ENCODE results near the gene BTBD2. TPM values are rescaled to one million over a fixed set of nuclear protein-coding genes. Genes with fewer than 3 reads are reported as not detected.
A peak's percentile ranks its signal among the peaks of the same experiment; 100 is the strongest.
"Not testable (repeated sequence)": the region's sequence is repeated elsewhere in the genome, so short reads cannot be mapped to it uniquely, and the experiment has no call there.

BTBD2 gene
- total RNA-seq, 2 experiments from 2014 or later = 61.3 to 66.3 TPM

DNA sequence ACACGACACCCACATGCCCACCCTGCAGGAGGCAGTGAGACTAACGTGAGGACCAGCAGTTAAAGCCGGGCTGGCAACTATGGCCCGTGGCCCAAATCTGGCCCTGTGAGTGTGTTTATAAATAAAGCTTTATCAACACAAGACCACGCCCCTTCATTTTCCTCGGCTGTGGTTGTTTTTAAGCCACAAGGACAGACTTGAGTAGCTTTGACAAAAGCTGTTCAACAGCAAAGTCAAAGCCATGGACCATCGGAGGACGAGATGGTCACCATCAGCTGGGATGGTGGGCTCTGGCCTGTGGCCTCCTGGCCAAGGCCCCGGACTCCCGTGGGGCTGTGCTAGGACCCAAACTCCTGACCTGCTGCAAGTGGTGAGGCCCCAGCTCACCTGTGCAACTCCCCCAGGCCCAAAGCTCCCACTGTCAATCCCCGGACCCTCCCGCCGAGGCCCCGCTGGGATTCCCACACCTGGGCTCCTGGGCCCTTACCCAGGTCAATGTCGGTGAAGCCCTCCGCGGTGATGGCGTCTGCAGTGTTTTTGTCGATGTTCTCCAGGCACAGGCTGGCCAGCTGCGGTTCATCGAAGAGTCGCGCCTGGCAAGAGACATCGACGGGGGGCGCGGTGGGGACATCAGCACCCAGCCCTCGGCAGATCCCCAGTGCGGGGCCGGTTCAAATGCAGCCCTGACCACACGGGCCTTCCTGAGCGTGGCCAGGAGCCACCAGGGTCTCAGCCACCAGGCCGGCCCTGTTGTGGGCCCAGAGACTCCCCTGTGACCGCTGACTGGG, 25.1 kb downstream of the BTBD2 start:
- ChIA-PET CTCF (interaction anchor here (0.7 to 2.3 kb wide), 2 partner anchors 14 to 45 kb away, joined by 4 to 10 read pairs; no protein-coding TSS in a partner anchor), POLR2A (no interaction called here)
- Mint-ChIP-seq H3K4me3 (no peak overlapping the region), H3K9me3 (no peaks in the 10 kb centered on the region), H3K27me3 (no peaks in the 10 kb centered on the region), H3K4me1 (no peaks in the 10 kb centered on the region), H3K27ac (no peak overlapping the region), H3K36me3 (ENCODE audit: low read depth) (peaks cover 17% of the 10 kb centered on the region)
- DNase-seq = no peak

DNA sequence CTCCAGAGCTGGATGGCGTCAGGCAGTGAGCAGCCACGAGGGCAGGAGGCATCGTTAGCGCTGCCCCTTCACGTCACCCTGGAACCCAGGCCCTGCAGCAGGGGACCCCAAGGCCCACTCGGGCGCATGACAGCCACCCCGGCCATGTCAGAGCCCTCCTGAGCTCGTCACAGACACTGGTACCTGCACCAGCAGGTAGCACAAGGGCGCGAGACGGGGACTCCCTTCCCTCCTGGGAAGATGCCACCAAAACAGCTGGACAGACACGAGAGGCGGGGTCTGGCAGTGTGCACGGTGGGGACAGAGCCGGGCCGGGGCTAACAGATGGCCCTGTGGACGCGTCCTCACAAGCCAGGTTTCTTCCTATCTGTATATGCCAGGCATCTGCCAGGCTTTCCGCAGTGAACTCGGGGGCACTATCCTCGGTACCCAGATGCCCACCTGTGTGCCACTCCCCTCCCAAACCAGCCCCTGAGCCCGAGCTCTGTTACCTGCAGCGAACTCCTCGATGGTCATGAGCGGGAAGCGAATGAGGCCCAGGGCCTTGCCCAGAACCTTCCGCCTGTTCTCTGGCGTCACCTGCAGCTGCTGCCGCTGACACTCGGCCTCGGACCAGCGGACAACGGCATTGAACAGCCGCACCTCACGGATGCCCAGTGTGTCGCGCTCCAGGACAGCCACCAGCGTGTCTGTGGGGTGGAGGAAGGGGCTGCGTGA, 25.8 kb downstream of the BTBD2 start:
- Mint-ChIP-seq H3K27ac (no peak overlapping the region), H3K4me1 (no peaks in the 10 kb centered on the region)

DNA sequence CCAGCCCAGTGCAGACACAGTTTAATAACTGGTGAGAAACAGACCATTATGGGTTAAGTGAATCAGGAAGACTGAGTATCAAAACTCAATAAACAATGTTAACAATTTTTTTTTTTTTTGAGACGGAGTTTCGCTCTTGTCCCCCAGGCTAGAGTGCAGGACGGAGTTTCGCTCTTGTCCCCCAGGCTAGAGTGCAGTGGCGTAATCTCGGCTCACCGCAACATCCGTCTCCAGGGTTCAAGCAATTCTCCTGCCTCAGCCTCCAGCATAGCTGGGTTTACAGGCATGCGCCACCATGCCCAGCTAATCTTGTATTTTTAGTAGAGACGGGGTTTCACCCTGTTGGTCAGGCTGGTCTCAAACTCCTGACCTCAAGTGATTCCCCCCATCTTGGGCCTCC, 27.1 kb downstream of the BTBD2 start:
- CTCF ChIA-PET = interaction anchor here (0.6 to 1.4 kb wide), 2 partner anchors 8 to 234 kb away, joined by 3 read pairs; no protein-coding TSS in a partner anchor
- H3K4me3 Mint-ChIP-seq, POLR2A ChIA-PET, DNase-seq, H3K27me3 Mint-ChIP-seq, H3K4me1 Mint-ChIP-seq, H3K9me3 Mint-ChIP-seq: not testable (repeated sequence)
- H3K27ac Mint-ChIP-seq = peak overlapping the region; percentile 36
- peaks cover 18% of the 10 kb centered on the region for H3K36me3 Mint-ChIP-seq (ENCODE audit: low read depth)

More for the DNA sequence above, 25.8 kb downstream of the BTBD2 start:
- peaks cover 18% of the 10 kb centered on the region for H3K36me3 Mint-ChIP-seq (ENCODE audit: low read depth)
- no peak for DNase-seq
- H3K9me3 Mint-ChIP-seq = no peaks in the 10 kb centered on the region
- POLR2A ChIA-PET = no interaction called here
- no peak overlapping the region for H3K4me3 Mint-ChIP-seq
- H3K27me3 Mint-ChIP-seq = no peaks in the 10 kb centered on the region
- CTCF ChIA-PET = interaction anchor here (0.6 to 2.3 kb wide), 3 partner anchors 9 to 44 kb away, joined by 3 to 10 read pairs (median 3); no protein-coding TSS in a partner anchor

DNA sequence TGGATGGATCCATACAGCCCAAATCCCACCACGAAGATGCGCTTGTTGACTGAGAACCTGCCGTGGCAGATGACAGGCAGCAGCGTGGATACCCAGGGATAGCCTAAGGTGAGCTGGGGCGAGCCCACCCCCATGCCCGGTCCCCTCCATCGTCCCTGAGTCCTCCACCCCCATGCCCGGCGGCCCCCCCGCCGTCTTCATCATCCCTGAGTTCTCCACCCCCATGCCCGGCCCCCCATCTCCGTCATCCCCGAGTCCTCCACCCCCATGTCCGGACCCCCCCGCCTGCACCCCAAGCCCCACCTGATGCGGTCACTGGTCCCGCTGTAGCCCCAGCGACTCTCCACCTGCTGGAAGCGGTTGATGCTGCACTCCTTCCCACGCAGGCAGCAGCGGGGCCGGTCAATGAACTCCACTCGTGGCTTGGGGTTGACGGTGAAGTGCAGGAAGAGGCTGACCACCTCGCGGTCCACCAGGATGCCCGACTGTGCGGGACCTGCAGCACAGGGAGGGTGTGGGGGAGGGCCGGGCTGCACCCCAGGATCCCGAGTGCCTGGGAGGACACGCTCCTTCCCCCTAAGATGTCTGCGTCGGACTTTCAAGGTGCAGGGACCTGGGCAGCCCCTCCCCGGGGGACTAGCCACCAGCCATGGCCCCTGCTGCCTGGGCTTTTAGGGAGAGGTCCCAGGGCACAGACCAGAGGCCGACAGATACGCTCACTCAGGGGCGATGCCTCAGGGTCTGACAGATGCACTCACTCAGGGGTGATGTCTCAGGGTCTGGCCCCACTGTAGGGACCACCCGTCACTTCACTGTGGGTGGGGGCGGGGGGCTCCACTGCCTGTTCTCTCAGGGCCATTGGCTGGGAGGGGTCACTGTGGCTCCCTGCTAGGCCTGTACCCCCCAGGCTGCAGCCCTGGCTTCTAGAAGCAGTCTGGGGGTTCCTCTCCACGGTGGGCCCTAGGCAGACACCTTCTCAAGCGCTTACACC, 28.0 kb downstream of the BTBD2 start:
- Mint-ChIP-seq H3K9me3 (no peaks in the 10 kb centered on the region), H3K4me3 (no peak overlapping the region), H3K27me3 (no peaks in the 10 kb centered on the region), H3K36me3 (ENCODE audit: low read depth) (peaks cover 15% of the 10 kb centered on the region), H3K27ac (peak overlapping the region; percentile 36), H3K4me1 (no peaks in the 10 kb centered on the region)
- DNase-seq = no peak
- CTCF ChIA-PET = interaction anchor here (0.6 kb wide), 1 partner anchor 235 kb away, joined by 3 read pairs; no protein-coding TSS in a partner anchor
- POLR2A ChIA-PET = no interaction called here

DNA sequence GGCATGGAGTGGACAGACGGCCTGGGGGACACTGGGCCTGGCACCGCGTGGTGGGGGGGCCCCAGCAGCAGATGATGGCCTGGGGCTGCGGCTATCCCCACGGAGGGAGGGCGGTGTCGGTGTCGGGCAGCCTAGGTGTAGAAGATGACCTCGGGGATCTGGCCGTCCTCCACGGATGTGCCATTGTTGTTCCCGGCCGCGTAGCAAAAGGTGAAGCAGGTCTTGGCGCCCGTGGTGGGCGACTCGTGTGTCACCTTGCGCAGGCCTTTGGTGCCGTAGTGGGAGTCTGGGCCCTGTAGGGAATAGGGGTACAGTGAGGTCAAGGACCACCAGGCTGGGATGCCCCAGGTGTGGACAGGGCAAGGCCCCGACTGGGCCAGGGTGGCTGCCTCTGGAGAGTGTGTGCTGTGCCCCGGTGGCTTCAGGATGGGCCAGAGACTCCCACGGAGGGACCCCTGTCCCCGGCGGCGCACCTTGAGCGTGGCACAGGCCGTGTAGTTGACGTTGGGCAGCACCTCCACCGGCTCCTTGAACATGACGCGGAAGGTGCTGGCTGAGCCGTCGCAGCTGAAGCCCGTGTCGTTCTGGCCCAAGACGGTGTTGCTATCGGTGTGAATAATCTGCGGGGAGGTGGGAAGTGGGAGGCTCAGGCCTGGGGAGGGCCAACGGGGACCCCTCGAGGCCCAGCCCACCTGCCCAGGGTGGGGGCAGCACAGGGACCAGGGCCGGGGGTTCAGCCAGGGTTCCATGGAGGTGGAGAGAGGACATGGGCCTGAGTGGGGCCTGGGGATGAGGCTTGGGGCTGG, 29.0 kb downstream of the BTBD2 start:
- no peaks in the 10 kb centered on the region for H3K4me1 Mint-ChIP-seq
- H3K27me3 Mint-ChIP-seq = no peaks in the 10 kb centered on the region
- H3K27ac Mint-ChIP-seq = no peak overlapping the region
- no peak for DNase-seq
- no peaks in the 10 kb centered on the region for H3K9me3 Mint-ChIP-seq
- peaks cover 11% of the 10 kb centered on the region for H3K36me3 Mint-ChIP-seq (ENCODE audit: low read depth)
- no peak overlapping the region for H3K4me3 Mint-ChIP-seq
- ChIA-PET POLR2A (no interaction called here), CTCF (no interaction called here)

DNA sequence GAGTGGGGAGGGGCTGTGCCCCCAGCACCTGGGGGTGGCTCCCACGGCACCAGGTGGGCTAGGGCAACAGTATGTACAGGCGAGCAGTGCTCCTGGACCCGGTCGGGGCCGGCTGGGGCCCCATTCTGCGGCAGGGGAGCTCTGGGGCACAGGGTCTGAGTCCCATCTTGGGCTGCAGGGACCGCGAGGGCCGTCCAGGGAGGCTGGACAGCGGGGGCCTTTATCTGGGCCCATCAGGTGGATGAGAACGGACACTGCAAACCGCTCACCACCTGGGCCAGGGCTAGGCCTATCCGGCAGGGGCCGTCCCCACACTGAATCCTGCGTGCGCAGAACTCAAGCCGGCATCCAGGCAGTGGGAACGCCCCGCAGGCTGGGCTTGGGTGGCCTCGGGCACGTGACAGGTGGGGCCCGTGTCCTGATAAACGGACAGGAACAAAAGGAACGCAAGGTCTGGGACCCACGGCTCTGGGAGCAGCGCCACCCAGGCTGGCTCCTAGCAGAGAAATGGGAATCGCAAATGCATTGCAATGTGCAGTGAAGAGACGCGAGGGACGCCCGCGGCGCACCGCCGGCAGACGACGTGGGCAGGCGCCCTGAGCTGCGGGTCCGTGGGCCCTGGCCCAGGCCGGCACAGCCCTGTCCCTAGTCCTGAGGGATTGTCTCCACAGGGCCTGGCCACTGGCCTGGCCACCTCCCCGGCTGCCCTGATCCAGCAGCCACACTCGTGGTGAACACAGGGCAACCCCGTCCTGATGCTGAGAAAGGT, 29.7 kb downstream of the BTBD2 start:
- no peak for DNase-seq
- POLR2A ChIA-PET = no interaction called here
- Mint-ChIP-seq H3K27me3 (no peaks in the 10 kb centered on the region), H3K9me3 (no peaks in the 10 kb centered on the region), H3K4me1 (no peaks in the 10 kb centered on the region), H3K4me3 (no peak overlapping the region), H3K36me3 (ENCODE audit: low read depth) (peaks cover 11% of the 10 kb centered on the region), H3K27ac (no peak overlapping the region)
- CTCF ChIA-PET = no interaction called here

DNA sequence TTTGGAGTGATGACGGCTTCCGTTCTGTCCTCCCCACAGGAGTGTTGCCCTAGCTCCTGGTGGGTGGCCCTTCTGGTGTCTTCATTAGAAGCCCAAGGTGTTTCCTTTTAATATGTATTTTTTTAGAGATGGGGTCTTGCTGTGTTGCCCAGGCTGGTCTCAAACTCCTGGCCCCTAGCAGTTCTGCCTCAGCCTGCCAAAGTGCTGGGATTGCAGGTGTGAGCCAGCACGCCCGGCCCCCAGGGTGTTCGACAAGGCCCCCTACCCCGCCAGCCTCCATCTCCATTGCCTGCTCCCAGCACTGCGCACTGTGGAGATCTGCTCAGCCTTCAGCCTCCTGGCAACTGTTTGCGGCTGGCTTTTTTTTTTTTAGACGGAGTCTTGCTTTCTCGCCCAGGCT, 31.2 kb downstream of the BTBD2 start:
- H3K36me3 Mint-ChIP-seq (ENCODE audit: low read depth) = peaks cover 13% of the 10 kb centered on the region
- POLR2A ChIA-PET = no interaction called here
- no peak overlapping the region for H3K27ac Mint-ChIP-seq
- H3K4me1 Mint-ChIP-seq = no peaks in the 10 kb centered on the region
- CTCF ChIA-PET = no interaction called here
- DNase-seq = no peak
- no peaks in the 10 kb centered on the region for H3K9me3 Mint-ChIP-seq
- no peaks in the 10 kb centered on the region for H3K27me3 Mint-ChIP-seq
- no peak overlapping the region for H3K4me3 Mint-ChIP-seq

DNA sequence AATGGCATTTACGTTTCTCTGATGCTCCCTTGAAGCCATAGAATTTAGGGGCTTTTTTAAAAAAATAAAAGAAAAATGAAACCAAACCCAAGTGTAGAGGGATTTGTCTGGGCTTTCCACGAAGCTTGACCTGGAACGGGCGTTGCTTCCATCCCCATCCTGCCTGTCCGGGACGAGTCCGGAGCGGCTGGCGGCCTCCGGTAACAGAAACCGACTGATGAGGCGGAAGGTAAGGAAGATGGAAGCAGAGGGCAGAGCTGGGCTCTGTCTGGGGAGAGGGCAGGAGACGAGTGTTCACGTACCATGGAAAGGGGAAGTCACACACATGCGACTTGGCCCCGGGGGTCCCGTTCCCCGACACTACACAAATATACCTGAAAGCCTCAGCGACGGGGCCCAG, 34.3 kb downstream of the BTBD2 start:
- POLR2A ChIA-PET = no interaction called here
- H3K4me3 Mint-ChIP-seq = no peak overlapping the region
- no peaks in the 10 kb centered on the region for H3K9me3 Mint-ChIP-seq
- peaks cover 11% of the 10 kb centered on the region for H3K36me3 Mint-ChIP-seq (ENCODE audit: low read depth)
- no peak overlapping the region for H3K27ac Mint-ChIP-seq
- no peak for DNase-seq
- CTCF ChIA-PET = no interaction called here
- no peaks in the 10 kb centered on the region for H3K4me1 Mint-ChIP-seq
- no peaks in the 10 kb centered on the region for H3K27me3 Mint-ChIP-seq

DNA sequence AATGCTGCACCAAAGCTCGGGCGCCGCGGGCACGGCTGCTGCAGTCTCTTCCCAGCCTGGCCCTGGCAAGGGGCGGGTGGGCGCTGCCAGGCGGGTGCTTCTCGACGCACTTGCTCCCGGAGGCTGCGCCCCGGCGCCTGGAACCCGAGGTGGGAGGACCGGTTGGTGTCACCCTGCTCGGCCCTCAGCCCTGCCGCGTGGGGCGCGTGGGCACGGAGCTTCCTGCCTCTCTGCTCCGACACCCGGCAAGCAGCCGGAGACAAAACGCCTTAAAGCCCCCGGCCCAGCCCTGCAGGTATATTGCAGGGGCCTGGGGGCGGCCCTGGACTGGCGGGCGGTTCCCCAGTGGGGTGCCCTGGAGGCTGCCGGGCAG, 34.7 kb downstream of the BTBD2 start:
- CTCF ChIA-PET = interaction anchor here (1.3 kb wide), 1 partner anchor 8 kb away, joined by 3 read pairs; no protein-coding TSS in a partner anchor
- H3K9me3 Mint-ChIP-seq = no peaks in the 10 kb centered on the region
- no peaks in the 10 kb centered on the region for H3K4me1 Mint-ChIP-seq

DNA sequence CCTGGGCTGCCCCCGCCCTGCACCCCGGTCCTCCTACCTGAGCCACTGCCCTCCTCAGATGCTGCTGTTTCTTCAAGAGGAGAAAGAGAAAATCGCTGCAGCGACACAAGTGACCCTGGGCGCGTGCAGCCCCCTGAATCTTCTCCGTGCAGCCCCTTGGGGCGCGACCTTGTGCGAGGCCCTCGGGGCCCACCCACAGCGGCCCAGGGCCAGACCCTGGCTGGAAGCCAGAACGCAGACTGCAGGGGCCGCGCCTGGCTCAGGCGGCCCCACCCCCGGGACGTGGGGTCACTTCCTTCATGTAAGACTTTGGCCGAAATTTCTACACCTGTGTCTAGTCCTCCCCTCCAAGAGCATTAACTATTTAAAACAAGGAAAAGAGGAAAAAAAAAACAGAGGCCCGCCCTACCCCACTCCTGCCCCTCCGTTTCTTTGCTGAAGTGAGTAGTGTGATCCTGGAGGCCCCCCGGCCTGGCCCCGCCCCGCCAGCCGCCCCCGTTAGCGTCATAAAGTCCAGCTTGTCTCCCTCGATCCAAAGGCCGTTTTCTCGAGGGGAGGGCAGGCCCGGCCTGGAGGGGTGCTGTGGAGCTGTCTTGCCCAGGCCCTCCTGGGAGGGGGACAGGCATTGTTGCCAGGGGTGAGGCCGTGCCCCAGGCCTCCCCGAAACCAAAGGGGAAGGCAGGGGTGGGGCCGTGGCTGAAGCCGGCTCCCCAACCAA, 35.3 kb downstream of the BTBD2 start:
- POLR2A ChIA-PET = no interaction called here
- Mint-ChIP-seq H3K9me3 (no peaks in the 10 kb centered on the region), H3K27me3 (no peaks in the 10 kb centered on the region), H3K4me1 (no peaks in the 10 kb centered on the region), H3K4me3 (no peak overlapping the region), H3K36me3 (ENCODE audit: low read depth) (peaks cover 16% of the 10 kb centered on the region), H3K27ac (no peak overlapping the region)
- CTCF ChIA-PET = interaction anchor here (1.3 kb wide), 1 partner anchor 9 kb away, joined by 3 read pairs; no protein-coding TSS in a partner anchor
- no peak for DNase-seq

More for the DNA sequence above, 34.7 kb downstream of the BTBD2 start:
- no peak for DNase-seq
- Mint-ChIP-seq H3K27me3 (no peaks in the 10 kb centered on the region), H3K4me3 (no peak overlapping the region), H3K27ac (no peak overlapping the region), H3K36me3 (ENCODE audit: low read depth) (peaks cover 13% of the 10 kb centered on the region)
- POLR2A ChIA-PET = no interaction called here

DNA sequence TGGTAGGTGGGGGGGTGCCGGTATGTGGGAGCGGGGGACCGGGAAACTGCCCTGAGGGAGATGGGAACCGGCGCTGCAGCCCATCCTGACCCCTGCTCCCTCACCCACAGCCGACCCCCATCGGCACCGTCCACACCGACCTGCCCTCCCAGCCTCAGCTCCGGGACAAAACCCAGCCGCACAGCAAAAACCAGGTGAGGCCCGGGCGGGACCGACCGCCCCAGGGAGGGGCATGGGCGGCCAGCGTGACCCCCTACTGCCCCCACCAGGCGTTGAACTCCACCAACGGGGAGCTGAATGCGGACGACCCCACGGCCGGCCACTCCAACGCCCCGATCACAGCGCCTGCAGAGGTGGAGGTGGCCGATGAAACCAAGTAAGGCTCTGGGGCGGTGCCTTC, 35.9 kb downstream of the BTBD2 start:
- POLR2A ChIA-PET = no interaction called here

More for the DNA sequence above, 35.9 kb downstream of the BTBD2 start:
- Mint-ChIP-seq H3K27ac (no peak overlapping the region), H3K36me3 (ENCODE audit: low read depth) (peaks cover 18% of the 10 kb centered on the region), H3K27me3 (no peaks in the 10 kb centered on the region), H3K4me3 (no peak overlapping the region), H3K9me3 (no peaks in the 10 kb centered on the region), H3K4me1 (no peaks in the 10 kb centered on the region)
- CTCF ChIA-PET = interaction anchor here (0.8 to 1.3 kb wide), 2 partner anchors 10 to 12 kb away, joined by 3 to 4 read pairs; no protein-coding TSS in a partner anchor
- DNase-seq = no peak
